B cell (primary cell): ENCODE results near the gene MYO6.

ENCODE experiments used
- CTCF ChIP-seq: fragments of 200-600 bp; IDR thresholded peaks from one replicate; pipeline ENCODE4 v1.8.0; 2022; ENCODE audit warnings: antibody characterized with exemption, mild to moderate bottlenecking
- EZH2 ChIP-seq: IDR thresholded peaks from 2 replicates; pipeline ENCODE4 v1.6.1; 2012; ENCODE audit warnings: borderline replicate concordance, low read depth, mild to moderate bottlenecking, moderate library complexity, low read length; ENCODE audit not compliant: insufficient read depth, poor library complexity, severe bottlenecking

- TF ChIP-seq CTCF (no peak), EZH2 (no peak)
Observed at GRCh38 chr6:75870389-75870788, 121.3 kb downstream of the MYO6 start.
